GM04503 (cell line): ENCODE measurements around the gene WARS2.

Source experiments
- DNase-seq: peaks from one replicate; pipeline ENCODE4 v3.0.0-alpha.2; 2012; ENCODE audit warnings: low read depth

WARS2 gene

GRCh38 chr1:118999348-119000071 lies 140.9 kb downstream of the WARS2 start:
- DNase-seq, result no peak

GRCh38 chr1:118998171-118998570 lies 142.3 kb downstream of the WARS2 start:
- DNase-seq, result no peak

- no peak for DNase-seq
Observed at GRCh38 chr1:118997225-118997624, 143.2 kb downstream of the WARS2 start.

- DNase-seq, result no peak
Observed at GRCh38 chr1:118995312-118996016, 145.0 kb downstream of the WARS2 start.

- no peak for DNase-seq
Observed at GRCh38 chr1:118993700-118994026, 146.8 kb downstream of the WARS2 start.

GRCh38 chr1:118992868-118993699 lies 147.4 kb downstream of the WARS2 start:
- DNase-seq, result no peak

GRCh38 chr1:118992237-118992825 lies 148.1 kb downstream of the WARS2 start:
- no peak for DNase-seq

- no peak for DNase-seq
Observed at GRCh38 chr1:118991448-118991847, 149.0 kb downstream of the WARS2 start.

- peak; percentile 39 for DNase-seq
Observed at GRCh38 chr1:118990513-118991152, 149.8 kb downstream of the WARS2 start.

- DNase-seq, result peak; percentile 80
Observed at GRCh38 chr1:118989878-118990378, 150.5 kb downstream of the WARS2 start.

- DNase-seq, result peak; percentile 44
Observed at GRCh38 chr1:118989006-118989815, 151.2 kb downstream of the WARS2 start.

- DNase-seq, result peak; percentile 77
Observed at GRCh38 chr1:118988186-118989005, 152.1 kb downstream of the WARS2 start, which contains the start of gene TBX15. TSS of gene TBX15 (minus strand) at chr1:118988343. CDS start at chr1:118987795, 548 bp downstream.

- no peak for DNase-seq
Observed at GRCh38 chr1:118987468-118988185, 152.8 kb downstream of the WARS2 start.

GRCh38 chr1:118986555-118987467 lies 153.6 kb downstream of the WARS2 start:
- no peak for DNase-seq

GRCh38 chr1:118985640-118986554 lies 154.6 kb downstream of the WARS2 start:
- DNase-seq, result peak; percentile 34

GRCh38 chr1:118984722-118985639 lies 155.5 kb downstream of the WARS2 start:
- DNase-seq, result no peak
